Astrocyte of the cerebellum (primary cell): ENCODE results near the gene CDH22.

Source experiments
- DNase-seq: peaks from one replicate; pipeline ENCODE4 v3.0.0-alpha.2; 2011; ENCODE audit warnings: low read depth
- H3K4me3 ChIP-seq: 2 replicates; pipeline ENCODE4 v1.5.1; 2011; ENCODE audit warnings: mild to moderate bottlenecking, low read depth, low read length, moderate library complexity
- in situ Hi-C: cut with HindIII; loops from 2 replicates; pipeline ENCODE4 v1.10.0; 2017; ENCODE audit warnings: low sequenced_read_pairs
- TF ChIP-seq, protein P1 (sequence below): IDR thresholded peaks from 2 replicates; pipeline ENCODE4 v1.5.1; 2012; ENCODE audit warnings: low read length, low read depth, moderate library complexity, mild to moderate bottlenecking; ENCODE audit errors: missing control alignments

The CDH22 gene

DNA sequence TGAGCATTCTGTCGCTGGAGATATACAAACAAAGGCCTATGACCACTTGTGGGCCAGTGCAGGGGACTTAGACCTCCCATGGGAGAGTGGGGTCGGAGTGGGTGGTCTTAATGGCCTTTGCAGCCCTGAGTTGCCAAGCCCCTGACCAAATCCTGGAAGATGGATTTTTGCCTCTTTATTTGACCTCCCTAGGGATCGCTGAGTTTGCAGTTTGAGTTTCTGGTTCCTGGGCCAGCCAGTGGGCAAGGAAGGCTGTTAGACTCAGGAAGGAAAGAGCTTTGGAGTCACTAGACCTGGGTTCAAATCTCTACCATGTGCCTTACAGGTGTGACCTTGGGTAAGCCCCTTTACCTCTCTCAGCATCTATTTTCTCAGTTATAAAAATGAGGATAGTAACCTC, 96.0 kb downstream of the CDH22 start:
- TF ChIP-seq, protein P1, sequence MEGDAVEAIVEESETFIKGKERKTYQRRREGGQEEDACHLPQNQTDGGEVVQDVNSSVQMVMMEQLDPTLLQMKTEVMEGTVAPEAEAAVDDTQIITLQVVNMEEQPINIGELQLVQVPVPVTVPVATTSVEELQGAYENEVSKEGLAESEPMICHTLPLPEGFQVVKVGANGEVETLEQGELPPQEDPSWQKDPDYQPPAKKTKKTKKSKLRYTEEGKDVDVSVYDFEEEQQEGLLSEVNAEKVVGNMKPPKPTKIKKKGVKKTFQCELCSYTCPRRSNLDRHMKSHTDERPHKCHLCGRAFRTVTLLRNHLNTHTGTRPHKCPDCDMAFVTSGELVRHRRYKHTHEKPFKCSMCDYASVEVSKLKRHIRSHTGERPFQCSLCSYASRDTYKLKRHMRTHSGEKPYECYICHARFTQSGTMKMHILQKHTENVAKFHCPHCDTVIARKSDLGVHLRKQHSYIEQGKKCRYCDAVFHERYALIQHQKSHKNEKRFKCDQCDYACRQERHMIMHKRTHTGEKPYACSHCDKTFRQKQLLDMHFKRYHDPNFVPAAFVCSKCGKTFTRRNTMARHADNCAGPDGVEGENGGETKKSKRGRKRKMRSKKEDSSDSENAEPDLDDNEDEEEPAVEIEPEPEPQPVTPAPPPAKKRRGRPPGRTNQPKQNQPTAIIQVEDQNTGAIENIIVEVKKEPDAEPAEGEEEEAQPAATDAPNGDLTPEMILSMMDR, result no peak
- no peak overlapping the region for H3K4me3 ChIP-seq
- no peak for DNase-seq
- in situ Hi-C loops, result no loop called here

DNA sequence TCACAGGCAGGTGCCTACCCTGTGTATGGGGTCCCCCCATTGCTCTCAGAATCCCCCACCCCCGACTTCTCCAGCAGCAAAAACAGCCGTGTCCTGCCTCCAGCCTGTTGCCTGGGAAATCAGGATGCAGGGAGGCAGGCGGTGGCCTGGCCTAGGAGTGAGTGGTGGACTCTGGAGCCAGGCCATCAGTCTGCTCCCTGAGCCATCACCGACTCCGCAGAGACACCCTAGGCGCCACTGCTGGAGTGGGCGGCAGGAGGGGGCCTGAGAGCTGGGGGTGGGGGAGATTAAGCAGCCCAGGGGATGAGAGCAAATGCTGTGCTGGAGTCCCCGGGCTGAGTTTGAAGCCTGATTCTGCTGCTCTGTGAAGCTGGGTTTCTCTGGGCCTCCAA, 97.0 kb downstream of the CDH22 start:
- TF ChIP-seq, protein P1, result no peak
- DNase-seq, result no peak
- in situ Hi-C loops, result no loop called here
- H3K4me3 ChIP-seq, result no peak overlapping the region

DNA sequence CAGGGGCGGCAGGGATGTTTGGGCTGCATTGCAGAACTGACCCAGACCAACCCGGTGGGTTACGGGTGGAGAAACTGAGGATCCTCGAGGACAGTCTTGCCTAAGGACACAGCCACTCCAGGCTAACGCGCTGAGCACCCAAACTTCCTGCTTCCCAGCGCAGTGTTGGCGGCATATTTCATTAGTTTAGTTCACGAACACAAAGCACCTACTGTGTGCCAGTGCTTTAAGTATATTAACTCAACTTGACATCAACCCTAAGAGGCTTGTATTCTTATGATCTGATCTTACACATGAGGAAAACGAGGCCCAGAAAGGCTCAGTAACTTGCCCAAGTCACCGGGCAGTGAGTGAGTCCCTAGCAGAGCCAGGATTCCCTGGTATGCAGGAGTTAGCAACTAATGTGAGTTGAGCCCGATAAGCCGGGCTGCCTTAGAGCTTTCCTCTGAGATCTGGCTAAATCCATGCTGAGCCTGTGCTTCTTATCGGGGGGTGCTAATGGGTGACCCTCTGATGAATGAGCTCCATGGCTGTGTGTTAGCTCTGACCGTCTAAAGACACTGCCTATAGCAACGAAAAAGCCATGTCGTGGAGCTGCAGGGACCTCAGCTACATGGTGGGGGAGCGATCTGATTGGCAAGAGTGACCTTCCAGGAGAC, 97.5 kb downstream of the CDH22 start:
- no peak overlapping the region for H3K4me3 ChIP-seq
- no peak for DNase-seq
- in situ Hi-C loops, result no loop called here
- TF ChIP-seq, protein P1, result no peak

DNA sequence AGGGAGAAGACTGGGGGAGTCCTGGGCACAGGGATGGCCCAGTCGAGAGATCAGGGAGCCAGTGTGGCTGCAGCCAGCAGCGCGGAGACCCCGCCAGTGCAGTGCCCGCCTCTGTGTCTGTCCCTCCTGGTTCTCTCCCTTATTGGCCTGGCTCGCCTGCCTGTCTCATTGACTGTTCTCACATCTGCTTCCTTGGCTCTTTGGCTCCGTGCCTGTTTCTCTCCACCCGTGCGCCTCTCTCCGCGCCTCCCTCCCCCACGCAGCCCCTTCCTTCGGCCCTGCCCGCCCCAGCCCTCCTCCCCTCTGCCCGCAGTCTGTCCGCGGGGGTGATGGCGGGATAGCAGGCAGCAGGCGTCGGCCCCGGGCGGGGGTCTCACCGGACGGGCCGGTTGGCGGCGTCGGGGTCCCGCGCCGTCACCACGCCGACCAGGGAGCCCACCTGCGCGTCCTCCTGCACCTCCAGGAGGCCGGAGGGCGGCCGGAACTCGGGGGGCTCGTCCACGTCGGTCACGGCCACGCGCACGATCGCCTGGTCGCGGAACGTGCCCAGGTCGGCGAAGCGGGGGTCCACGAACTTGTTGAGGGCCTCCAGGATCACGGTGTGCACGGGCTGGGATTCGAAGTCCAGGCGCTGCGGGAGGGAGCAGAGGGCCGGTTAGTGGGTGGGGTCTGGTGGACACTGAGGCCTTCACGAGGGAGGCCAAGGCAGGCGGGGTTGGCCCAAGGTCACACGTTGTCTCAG, 98.2 kb downstream of the CDH22 start:
- TF ChIP-seq, protein P1, result no peak
- in situ Hi-C loops, result no loop called here
- H3K4me3 ChIP-seq, result no peak overlapping the region
- no peak for DNase-seq

DNA sequence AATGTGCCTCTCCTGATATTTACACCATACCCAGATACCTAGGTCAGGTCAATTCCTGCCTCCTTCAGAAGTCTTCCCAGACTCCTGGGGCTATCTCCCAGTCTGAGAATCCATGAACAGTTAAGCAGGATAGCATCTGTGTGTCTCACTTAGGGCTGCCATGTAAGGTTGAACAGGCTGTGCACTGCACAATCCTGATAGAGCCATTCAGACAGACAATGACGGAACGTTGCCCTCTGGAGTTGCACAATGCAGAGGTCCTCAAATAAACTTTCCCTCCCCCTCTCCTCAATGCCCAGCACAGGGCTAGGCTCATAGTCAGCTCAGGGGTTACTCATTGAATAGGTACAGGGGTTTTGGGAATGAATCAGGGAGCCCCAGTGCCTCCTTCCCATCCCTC, 100.5 kb downstream of the CDH22 start:
- DNase-seq, result no peak
- no peak overlapping the region for H3K4me3 ChIP-seq
- in situ Hi-C loops, result no loop called here

DNA sequence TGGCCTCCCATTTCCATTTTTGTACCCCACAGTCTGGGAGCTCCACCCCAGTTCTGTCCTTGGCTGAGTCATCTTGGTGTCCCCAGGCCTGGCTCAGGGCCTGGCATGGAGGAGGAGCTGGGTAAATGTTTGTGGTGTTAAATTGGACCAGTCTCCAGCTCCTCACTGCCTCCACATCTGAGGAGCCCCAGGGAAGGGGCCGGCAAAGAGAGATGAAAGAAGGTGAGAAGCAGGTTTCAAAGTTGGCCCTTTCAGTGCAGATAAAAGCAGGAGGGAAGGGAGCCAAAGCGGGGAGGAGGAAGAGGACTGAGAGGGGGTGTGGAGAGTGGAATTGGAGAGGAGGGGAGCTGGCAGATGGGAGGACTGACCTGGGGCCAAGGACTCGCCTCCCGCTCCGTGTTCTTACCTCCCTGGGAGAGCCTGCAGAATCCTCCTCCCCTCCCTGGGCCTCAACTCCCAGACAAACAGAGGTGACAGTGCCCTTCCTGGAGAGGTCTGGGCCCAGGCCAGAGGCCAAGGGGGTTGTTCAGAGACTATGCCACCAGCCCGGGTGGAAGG, 101.2 kb downstream of the CDH22 start:
- in situ Hi-C loops, result no loop called here
- TF ChIP-seq, protein P1, result no peak
- no peak overlapping the region for H3K4me3 ChIP-seq
- DNase-seq, result no peak

More for the DNA sequence above, 100.5 kb downstream of the CDH22 start:
- TF ChIP-seq, protein P1, result no peak
